ENCODE measurements around the gene MAPK13.

The MAPK13 gene

DNA sequence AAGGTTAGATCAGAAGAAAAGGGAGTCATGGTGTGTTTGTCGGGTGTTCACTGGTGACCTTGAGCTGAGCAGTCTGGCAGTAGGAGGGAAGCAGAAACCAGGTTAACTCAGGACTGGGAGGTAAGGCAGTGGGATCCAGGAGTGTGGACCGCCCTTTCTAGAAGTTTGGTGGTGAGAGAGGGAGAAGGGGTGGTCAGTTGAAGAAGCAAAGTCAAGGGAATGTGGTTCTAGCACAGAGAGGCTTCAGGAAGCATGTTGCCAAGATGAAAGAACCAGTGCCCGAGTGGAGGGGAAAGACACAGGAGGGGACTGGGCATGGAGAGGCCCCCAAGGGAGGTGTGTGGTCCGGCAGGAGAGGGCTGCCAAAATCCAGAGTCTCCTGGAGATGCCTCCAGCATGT, 3.6 kb downstream of the MAPK13 start:
- TF ChIP-seq, protein P1, sequence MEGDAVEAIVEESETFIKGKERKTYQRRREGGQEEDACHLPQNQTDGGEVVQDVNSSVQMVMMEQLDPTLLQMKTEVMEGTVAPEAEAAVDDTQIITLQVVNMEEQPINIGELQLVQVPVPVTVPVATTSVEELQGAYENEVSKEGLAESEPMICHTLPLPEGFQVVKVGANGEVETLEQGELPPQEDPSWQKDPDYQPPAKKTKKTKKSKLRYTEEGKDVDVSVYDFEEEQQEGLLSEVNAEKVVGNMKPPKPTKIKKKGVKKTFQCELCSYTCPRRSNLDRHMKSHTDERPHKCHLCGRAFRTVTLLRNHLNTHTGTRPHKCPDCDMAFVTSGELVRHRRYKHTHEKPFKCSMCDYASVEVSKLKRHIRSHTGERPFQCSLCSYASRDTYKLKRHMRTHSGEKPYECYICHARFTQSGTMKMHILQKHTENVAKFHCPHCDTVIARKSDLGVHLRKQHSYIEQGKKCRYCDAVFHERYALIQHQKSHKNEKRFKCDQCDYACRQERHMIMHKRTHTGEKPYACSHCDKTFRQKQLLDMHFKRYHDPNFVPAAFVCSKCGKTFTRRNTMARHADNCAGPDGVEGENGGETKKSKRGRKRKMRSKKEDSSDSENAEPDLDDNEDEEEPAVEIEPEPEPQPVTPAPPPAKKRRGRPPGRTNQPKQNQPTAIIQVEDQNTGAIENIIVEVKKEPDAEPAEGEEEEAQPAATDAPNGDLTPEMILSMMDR (conservative IDR thresholded peaks at IDR 0.05): no peak
- TF ChIP-seq ZFX (IDR thresholded peaks at IDR 0.05): no peak
- H3K27ac ChIP-seq: no peak overlapping the region

DNA sequence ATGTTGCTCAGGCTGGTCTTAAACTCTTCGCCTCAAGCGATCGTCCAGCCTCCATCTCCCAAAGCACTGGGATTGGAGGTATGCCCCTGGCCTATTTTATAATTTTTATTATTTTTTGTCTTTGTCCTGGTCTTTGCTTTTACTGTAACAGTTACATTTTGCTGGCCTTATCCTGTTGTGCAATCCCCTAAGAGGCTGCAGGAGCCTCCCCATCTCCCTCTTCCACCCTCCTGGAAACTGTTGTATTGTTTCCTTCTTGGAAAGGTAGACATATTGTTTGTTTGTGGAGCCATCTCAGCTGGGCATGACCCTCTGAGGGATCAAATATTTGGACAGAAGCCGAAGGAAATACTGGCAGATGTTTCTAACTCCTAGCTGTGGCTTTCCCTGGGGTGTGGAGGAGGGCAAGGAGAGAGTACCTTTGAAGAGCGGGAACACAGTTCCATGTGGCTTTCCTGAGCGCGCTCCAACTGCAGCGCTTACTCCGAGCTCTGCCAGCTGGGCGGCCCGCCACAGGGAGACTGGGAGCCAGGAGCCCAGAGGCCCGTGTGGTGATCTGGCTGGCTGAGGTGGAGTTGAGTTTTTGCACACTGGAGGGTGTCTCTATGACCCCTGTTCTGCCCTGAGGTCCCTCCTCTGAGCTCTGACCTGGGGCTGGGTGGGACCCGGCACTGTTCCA, 4.9 kb downstream of the MAPK13 start:
- H3K27ac ChIP-seq: no peak overlapping the region
- TF ChIP-seq ZFX (IDR thresholded peaks at IDR 0.05): no peak
- TF ChIP-seq, protein P1 (conservative IDR thresholded peaks at IDR 0.05): no peak

DNA sequence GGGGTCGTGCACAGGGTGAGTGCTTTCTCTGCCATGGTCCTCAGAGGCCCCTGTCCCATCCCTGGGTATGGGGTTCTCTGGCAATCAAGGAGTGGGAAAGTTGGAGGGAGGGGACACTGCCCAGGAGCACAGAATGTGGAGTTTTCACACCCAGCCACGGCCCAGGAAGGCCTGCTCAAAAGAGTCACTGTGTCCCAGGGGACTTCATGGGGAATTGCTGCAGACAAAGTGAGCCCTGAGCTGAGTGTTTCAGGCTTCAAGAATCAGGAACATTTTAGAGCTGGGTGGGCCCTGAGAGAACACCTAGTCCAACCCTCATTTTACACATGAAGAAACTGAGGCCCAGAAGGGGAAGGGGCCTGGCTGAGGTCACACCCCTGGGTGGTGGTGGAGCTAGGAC, 5.7 kb downstream of the MAPK13 start:
- no peak overlapping the region for H3K27ac ChIP-seq
- TF ChIP-seq ZFX (IDR thresholded peaks at IDR 0.05): no peak
- TF ChIP-seq, protein P1 (conservative IDR thresholded peaks at IDR 0.05): no peak

DNA sequence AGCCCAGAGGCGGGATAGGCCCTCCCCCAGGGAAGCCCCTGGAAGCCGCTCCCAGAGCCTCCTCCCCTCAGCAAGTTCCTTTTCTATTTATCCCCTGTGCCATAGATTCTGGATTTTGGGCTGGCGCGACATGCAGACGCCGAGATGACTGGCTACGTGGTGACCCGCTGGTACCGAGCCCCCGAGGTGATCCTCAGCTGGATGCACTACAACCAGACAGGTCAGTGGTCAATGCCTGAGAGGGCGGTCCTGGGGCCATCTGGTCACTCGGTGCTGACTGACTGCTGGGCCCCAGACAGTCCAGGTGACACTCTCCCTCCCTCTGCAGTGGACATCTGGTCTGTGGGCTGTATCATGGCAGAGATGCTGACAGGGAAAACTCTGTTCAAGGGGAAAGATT, 6.2 kb downstream of the MAPK13 start:
- TF ChIP-seq, protein P1 (conservative IDR thresholded peaks at IDR 0.05): no peak
- no peak for TF ChIP-seq ZFX (IDR thresholded peaks at IDR 0.05)
- H3K27ac ChIP-seq: no peak overlapping the region

DNA sequence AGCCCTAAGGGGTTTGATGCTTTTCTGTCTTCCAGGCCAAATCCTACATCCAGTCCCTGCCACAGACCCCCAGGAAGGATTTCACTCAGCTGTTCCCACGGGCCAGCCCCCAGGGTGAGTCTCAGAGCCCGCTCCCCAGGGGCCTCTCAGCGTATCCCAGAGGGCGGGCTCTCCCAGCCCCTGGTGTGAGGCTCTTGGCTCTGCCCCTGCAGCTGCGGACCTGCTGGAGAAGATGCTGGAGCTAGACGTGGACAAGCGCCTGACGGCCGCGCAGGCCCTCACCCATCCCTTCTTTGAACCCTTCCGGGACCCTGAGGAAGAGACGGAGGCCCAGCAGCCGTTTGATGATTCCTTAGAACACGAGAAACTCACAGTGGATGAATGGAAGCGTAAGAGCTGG, 8.4 kb downstream of the MAPK13 start:
- TF ChIP-seq ZFX (IDR thresholded peaks at IDR 0.05): no peak
- TF ChIP-seq, protein P1 (conservative IDR thresholded peaks at IDR 0.05): no peak
- no peak overlapping the region for H3K27ac ChIP-seq

DNA sequence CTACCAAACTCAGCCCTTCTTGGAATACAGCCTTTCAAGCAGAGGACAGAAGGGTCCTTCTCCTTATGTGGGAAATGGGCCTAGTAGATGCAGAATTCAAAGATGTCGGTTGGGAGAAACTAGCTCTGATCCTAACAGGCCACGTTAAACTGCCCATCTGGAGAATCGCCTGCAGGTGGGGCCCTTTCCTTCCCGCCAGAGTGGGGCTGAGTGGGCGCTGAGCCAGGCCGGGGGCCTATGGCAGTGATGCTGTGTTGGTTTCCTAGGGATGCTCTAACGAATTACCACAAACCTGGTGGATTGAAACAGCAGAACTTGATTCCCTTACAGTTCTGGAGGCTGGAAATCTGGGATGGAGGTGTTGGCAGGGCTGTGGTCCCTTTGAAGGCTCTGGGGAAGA, 9.1 kb downstream of the MAPK13 start:
- TF ChIP-seq ZFX (IDR thresholded peaks at IDR 0.05): no peak
- TF ChIP-seq, protein P1 (conservative IDR thresholded peaks at IDR 0.05): no peak; the same call in 1 of the 2 replicates
- no peak overlapping the region for H3K27ac ChIP-seq

DNA sequence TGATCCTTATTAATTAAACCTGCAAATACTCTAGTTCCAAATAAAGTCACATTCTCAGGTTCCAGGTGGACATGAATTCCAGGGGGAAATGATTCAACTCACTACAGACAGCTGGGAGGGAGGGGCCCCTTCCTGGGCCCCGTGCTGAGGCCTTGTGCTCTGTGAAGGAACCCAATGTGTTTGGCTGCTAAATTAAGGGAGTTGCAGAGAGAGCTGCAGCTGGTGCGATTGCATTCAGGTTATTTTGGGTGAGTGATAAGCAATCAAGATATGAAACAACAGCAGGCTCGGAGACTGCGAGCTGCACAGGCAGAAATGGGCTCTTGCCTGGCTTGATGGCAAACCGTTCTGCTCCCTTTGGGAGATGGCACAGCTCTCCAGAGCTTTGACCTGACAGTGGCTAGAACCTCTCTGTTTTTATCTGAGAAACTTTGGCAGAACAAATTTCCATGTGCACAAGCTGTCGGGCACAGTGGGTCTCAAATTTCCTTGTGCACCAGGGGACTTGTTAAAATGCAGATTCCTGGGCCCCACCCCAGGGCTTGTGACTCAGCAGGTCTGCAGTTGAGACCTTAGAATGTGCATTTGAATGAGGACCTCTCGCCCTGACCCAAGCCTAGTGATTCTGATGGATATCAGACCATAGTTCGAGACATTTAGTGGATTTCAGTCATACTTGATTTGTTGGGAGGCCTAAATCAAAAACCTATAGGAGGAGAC, 9.8 kb downstream of the MAPK13 start:
- no peak for TF ChIP-seq ZFX (IDR thresholded peaks at IDR 0.05)
- TF ChIP-seq, protein P1 (conservative IDR thresholded peaks at IDR 0.05): no peak
- no peak overlapping the region for H3K27ac ChIP-seq

Measured in C4-2B (cell line).